ENCODE measurements around the gene GPC5. TPM values are rescaled to one million over a fixed set of nuclear protein-coding genes. Genes with fewer than 3 reads are reported as not detected.

The GPC5 gene
- total RNA-seq, 4 donors from 2014 or later, result 0.24 to 30.8 (median 1.8) TPM; not detected in 1

DNA sequence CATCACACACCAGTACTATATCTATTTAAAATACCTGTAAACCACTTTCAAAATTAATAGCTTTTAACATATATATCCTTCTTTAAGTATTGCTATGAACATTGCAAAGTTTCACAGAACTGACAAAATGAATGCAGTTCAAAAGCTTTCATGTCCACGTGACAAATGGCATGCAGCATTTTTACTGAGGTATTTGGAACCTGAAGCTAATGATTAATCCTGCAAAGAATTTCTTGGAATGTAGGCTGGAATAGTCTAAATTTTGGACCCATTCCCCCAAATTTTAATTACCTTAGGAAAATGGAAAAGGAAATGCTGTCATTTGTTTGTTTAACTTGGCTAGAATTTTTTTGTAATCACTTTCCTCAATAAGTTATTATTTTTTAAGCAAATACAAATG, 1404.4 kb downstream of the GPC5 start:
- Histone ChIP-seq H3K9me3 (no peaks in the 10 kb centered on the region), H3K27ac (no peak overlapping the region), H3K4me1 (no peaks in the 10 kb centered on the region), H3K4me3 (no peak overlapping the region), H3K27me3 (no peaks in the 10 kb centered on the region), H3K36me3 (no peaks in the 10 kb centered on the region)
- intact Hi-C loops (cut with DNase I; ENCODE audit: low total_unique reads), result no loop called here
- TF ChIP-seq POLR2A (IDR thresholded peaks at IDR 0.05), result no peak
- TF ChIP-seq, protein P1, sequence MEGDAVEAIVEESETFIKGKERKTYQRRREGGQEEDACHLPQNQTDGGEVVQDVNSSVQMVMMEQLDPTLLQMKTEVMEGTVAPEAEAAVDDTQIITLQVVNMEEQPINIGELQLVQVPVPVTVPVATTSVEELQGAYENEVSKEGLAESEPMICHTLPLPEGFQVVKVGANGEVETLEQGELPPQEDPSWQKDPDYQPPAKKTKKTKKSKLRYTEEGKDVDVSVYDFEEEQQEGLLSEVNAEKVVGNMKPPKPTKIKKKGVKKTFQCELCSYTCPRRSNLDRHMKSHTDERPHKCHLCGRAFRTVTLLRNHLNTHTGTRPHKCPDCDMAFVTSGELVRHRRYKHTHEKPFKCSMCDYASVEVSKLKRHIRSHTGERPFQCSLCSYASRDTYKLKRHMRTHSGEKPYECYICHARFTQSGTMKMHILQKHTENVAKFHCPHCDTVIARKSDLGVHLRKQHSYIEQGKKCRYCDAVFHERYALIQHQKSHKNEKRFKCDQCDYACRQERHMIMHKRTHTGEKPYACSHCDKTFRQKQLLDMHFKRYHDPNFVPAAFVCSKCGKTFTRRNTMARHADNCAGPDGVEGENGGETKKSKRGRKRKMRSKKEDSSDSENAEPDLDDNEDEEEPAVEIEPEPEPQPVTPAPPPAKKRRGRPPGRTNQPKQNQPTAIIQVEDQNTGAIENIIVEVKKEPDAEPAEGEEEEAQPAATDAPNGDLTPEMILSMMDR (IDR thresholded peaks at IDR 0.05), result no peak
- DNase-seq, result no peak

DNA sequence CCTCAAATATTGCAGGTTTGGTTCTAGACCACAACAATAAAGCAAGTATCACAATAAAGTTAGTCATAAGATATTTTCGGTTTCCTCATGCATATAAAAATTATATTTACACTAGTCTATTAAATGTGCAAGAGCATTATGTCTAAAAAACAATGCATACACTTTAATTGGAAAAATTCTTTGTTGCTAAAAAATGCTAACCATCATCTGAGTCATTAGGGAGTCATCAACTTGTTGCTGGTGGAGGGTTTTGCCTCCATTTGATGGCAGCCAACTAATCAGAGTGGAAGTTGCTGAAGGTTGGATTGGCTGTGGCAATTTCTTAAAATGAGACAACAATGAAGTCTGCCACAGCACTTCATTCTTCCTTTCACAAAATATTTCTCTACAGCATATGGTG, 1405.9 kb downstream of the GPC5 start:
- no peaks in the 10 kb centered on the region for H3K27me3 ChIP-seq
- no peaks in the 10 kb centered on the region for H3K36me3 ChIP-seq
- TF ChIP-seq, protein P1 (IDR thresholded peaks at IDR 0.05), result no peak
- no peak for TF ChIP-seq POLR2A (IDR thresholded peaks at IDR 0.05)
- H3K27ac ChIP-seq, result no peak overlapping the region
- no peaks in the 10 kb centered on the region for H3K4me1 ChIP-seq
- H3K9me3 ChIP-seq, result no peaks in the 10 kb centered on the region
- intact Hi-C loops (cut with DNase I; ENCODE audit: low total_unique reads), result no loop called here
- no peak overlapping the region for H3K4me3 ChIP-seq
- no peak for DNase-seq

DNA sequence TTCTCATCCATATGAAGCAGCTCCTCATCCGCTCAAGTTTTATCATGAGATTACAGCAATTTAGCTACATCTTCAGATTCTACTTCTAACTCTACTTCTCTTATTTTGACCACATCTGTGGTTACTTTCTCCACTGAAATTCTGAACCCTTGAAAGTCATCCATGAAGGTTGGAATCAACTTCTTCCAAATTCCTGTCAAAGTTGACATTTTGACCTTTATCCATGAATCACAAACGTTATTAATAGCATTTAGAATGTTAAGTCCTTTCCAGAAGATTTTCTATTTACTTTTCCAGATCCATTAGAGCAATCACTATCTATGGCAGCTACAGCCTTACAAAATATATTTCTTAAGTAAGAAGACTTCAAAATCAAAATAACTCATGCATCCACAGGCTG, 1406.5 kb downstream of the GPC5 start:
- no peaks in the 10 kb centered on the region for H3K4me1 ChIP-seq
- H3K27me3 ChIP-seq, result no peaks in the 10 kb centered on the region
- TF ChIP-seq, protein P1 (IDR thresholded peaks at IDR 0.05), result no peak
- TF ChIP-seq POLR2A (IDR thresholded peaks at IDR 0.05), result no peak
- no peak overlapping the region for H3K4me3 ChIP-seq
- intact Hi-C loops (cut with DNase I; ENCODE audit: low total_unique reads), result no loop called here
- H3K9me3 ChIP-seq, result no peaks in the 10 kb centered on the region
- H3K27ac ChIP-seq, result no peak overlapping the region
- no peaks in the 10 kb centered on the region for H3K36me3 ChIP-seq
- DNase-seq, result no peak

DNA sequence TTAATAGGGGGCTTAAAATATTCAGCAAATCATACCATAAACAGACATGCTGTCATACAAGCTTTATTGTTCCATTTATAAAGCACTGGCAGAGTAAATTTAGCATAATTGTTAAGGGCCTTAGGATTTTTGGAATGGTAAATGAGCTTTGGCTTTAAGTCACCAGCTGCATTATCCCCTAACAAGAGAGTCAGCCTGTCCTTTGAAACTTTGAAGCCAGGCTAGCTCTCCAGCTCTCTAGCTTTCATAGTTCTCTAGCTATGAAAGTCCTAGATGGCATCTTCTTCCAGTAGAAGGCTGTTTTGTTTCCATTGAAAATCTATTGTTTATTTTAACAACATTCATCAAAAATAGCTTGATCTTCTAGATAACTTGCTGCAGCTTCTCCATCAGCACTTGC, 1407.3 kb downstream of the GPC5 start:
- Histone ChIP-seq H3K27me3 (no peaks in the 10 kb centered on the region), H3K4me1 (no peaks in the 10 kb centered on the region), H3K27ac (peak overlapping the region; percentile 35 to 51), H3K36me3 (no peaks in the 10 kb centered on the region), H3K4me3 (peak overlapping the region; percentile 9 to 24), H3K9me3 (no peaks in the 10 kb centered on the region)
- intact Hi-C loops (cut with DNase I; ENCODE audit: low total_unique reads), result no loop called here
- no peak for TF ChIP-seq POLR2A (IDR thresholded peaks at IDR 0.05)
- TF ChIP-seq, protein P1 (IDR thresholded peaks at IDR 0.05), result no peak
- no peak for DNase-seq

DNA sequence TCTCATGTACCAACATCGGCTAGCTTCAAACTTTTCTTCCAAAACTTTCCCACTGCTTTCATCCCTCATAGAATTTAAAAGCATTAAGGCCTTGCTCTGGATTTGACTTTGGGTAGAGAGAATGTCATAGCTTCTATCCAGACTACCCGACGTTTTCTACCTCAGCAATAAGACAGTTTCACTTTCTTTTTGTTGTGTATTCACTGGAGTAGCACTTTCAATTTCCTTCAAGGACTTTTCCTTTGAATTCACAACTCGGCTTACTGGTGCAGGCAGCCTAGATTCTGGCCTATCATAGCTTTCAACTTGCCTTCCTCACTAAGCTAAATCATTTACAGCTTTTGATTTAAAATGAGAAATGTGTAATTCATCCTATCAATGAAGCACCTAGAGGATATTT, 1407.8 kb downstream of the GPC5 start:
- Histone ChIP-seq H3K9me3 (no peaks in the 10 kb centered on the region), H3K4me3 (peak overlapping the region; percentile 9 to 24), H3K27me3 (no peaks in the 10 kb centered on the region), H3K4me1 (no peaks in the 10 kb centered on the region), H3K27ac (peak overlapping the region; percentile 35 to 51), H3K36me3 (no peaks in the 10 kb centered on the region)
- intact Hi-C loops (cut with DNase I; ENCODE audit: low total_unique reads), result no loop called here
- DNase-seq, result no peak
- no peak for TF ChIP-seq POLR2A (IDR thresholded peaks at IDR 0.05)
- TF ChIP-seq, protein P1 (IDR thresholded peaks at IDR 0.05), result no peak

Measured in uterus (tissue), 4 donors.